22Rv1 (cell line): Measurements from ENCODE around the gene ARPC5L.
A peak's percentile ranks its signal among the peaks of the same experiment; 100 is the strongest.
"Not testable (repeated sequence)": the region's sequence is repeated elsewhere in the genome, so short reads cannot be mapped to it uniquely, and the experiment has no call there.

ENCODE experiments used
- H3K27ac ChIP-seq: fragments of 450-650 bp; 2 replicates; pipeline ENCODE4 v1.5.1; 2017
- CTCF ChIP-seq: fragments of 450-650 bp; IDR thresholded peaks from 2 replicates; pipeline ENCODE4 v1.5.1; 2017; ENCODE audit warnings: mild to moderate bottlenecking
- ZFX ChIP-seq: fragments of 450-650 bp; IDR thresholded peaks from 2 replicates; pipeline ENCODE4 v1.6.1; 2017; ENCODE audit warnings: antibody characterized with exemption, borderline replicate concordance

ARPC5L gene

GRCh38 chr9:124843456-124844034, 18.4 kb upstream of the ARPC5L start:
- no peak overlapping the region for H3K27ac ChIP-seq
- TF ChIP-seq ZFX, result no peak
- TF ChIP-seq CTCF, result no peak

- no peak overlapping the region for H3K27ac ChIP-seq
- TF ChIP-seq ZFX (no peak), CTCF (no peak)
Measured at GRCh38 chr9:124844291-124844690, 17.6 kb upstream of the ARPC5L start.

GRCh38 chr9:124846467-124846866, 15.5 kb upstream of the ARPC5L start:
- not testable (repeated sequence) for H3K27ac ChIP-seq

GRCh38 chr9:124846969-124847368, 15.0 kb upstream of the ARPC5L start:
- TF ChIP-seq CTCF (no peak), ZFX (no peak)
- no peak overlapping the region for H3K27ac ChIP-seq

- no peak overlapping the region for H3K27ac ChIP-seq
- TF ChIP-seq ZFX, result no peak
- no peak for TF ChIP-seq CTCF
Measured at GRCh38 chr9:124849801-124850200, 12.1 kb upstream of the ARPC5L start.

- TF ChIP-seq CTCF (no peak), ZFX (no peak)
- H3K27ac ChIP-seq, result no peak overlapping the region
Measured at GRCh38 chr9:124852121-124852828, 9.7 kb upstream of the ARPC5L start.

GRCh38 chr9:124852829-124853531, 8.9 kb upstream of the ARPC5L start, which contains the start of gene WDR38:
WDR38 (plus strand) TSS chr9:124853460; CDS start chr9:124853532, 72 bp downstream.
- TF ChIP-seq ZFX, result no peak
- peak; percentile 100 for TF ChIP-seq CTCF
- no peak within 1 kb of the TSS for H3K27ac ChIP-seq
